GM12892 (cell line): ENCODE data around the gene FAM3C.

Source experiments
- DNase-seq: peaks from one replicate; pipeline ENCODE4 v3.0.0; 2011; ENCODE audit not compliant: insufficient read length
- FAIRE-seq: peaks from 2 replicates; lab custom pipeline; 2011; peaks lifted over from hg19 to GRCh38; lab: Jason Lieb, UNC
- POLR2A ChIP-seq: IDR thresholded peaks from 2 replicates; pipeline ENCODE4 v1.6.1; 2011; ENCODE audit warnings: low read depth, low read length, control low read depth
- POLR2AphosphoS5 ChIP-seq: IDR thresholded peaks from 2 replicates; pipeline ENCODE4 v1.6.1; 2011; ENCODE audit warnings: low read depth, low read length, control low read depth
- TAF1 ChIP-seq: IDR thresholded peaks from 2 replicates; pipeline ENCODE4 v1.6.1; 2011; ENCODE audit warnings: low read depth, mild to moderate bottlenecking, control low read depth, low read length, borderline replicate concordance

Gene FAM3C

GRCh38 chr7:121313793-121314676, 82.1 kb downstream of the FAM3C start:
- TF ChIP-seq POLR2AphosphoS5 (no peak), TAF1 (no peak), POLR2A (no peak)
- FAIRE-seq (no peak), DNase-seq (no peak)

GRCh38 chr7:121313220-121313792, 82.8 kb downstream of the FAM3C start:
- DNase-seq (no peak), FAIRE-seq (no peak)
- no peak for TF ChIP-seq POLR2A
- TF ChIP-seq POLR2AphosphoS5 = no peak
- TF ChIP-seq TAF1 = no peak

GRCh38 chr7:121307021-121307574, 89.0 kb downstream of the FAM3C start:
- FAIRE-seq (no peak), DNase-seq (no peak)
- TF ChIP-seq TAF1 = no peak
- TF ChIP-seq POLR2AphosphoS5 = no peak
- no peak for TF ChIP-seq POLR2A

- no peak for FAIRE-seq
- TF ChIP-seq TAF1 (no peak), POLR2A (no peak), POLR2AphosphoS5 (no peak)
These were observed 89.5 kb downstream of the FAM3C start for GRCh38 chr7:121306565-121306964.

GRCh38 chr7:121305109-121305508, 91.0 kb downstream of the FAM3C start:
- no peak for FAIRE-seq
- no peak for DNase-seq
- no peak for TF ChIP-seq TAF1
- TF ChIP-seq POLR2A = no peak
- no peak for TF ChIP-seq POLR2AphosphoS5

More at GRCh38 chr7:121306565-121306964, 89.5 kb downstream of the FAM3C start:
- DNase-seq = no peak

- DNase-seq (no peak), FAIRE-seq (no peak)
- TF ChIP-seq POLR2AphosphoS5 = no peak
- TF ChIP-seq TAF1 = no peak
- no peak for TF ChIP-seq POLR2A
These were observed 91.9 kb downstream of the FAM3C start for GRCh38 chr7:121304102-121304658.

- no peak for FAIRE-seq
- TF ChIP-seq POLR2AphosphoS5 = no peak
- TF ChIP-seq POLR2A = no peak
- TF ChIP-seq TAF1 = no peak
- no peak for DNase-seq
These were observed 92.5 kb downstream of the FAM3C start for GRCh38 chr7:121303422-121304101.

GRCh38 chr7:121302214-121302745, 93.8 kb downstream of the FAM3C start:
- DNase-seq (no peak), FAIRE-seq (no peak)
- TF ChIP-seq POLR2A (no peak), POLR2AphosphoS5 (no peak), TAF1 (no peak)

GRCh38 chr7:121301446-121302213, 94.5 kb downstream of the FAM3C start:
- TF ChIP-seq TAF1 (no peak), POLR2AphosphoS5 (no peak)

GRCh38 chr7:121300685-121301420, 95.3 kb downstream of the FAM3C start:
- FAIRE-seq = no peak
- DNase-seq = no peak
- no peak for TF ChIP-seq POLR2A
- no peak for TF ChIP-seq TAF1
- TF ChIP-seq POLR2AphosphoS5 = no peak

More at GRCh38 chr7:121301446-121302213, 94.5 kb downstream of the FAM3C start:
- FAIRE-seq (no peak), DNase-seq (no peak)
